ENCODE data around the gene PFDN2. TPM values are rescaled to one million over a fixed set of nuclear protein-coding genes. Genes with fewer than 3 reads are reported as not detected.
A peak's percentile ranks its signal among the peaks of the same experiment; 100 is the strongest.

PFDN2 gene
- total and polyA plus RNA-seq, 10 of the 15 experiments (the other 5 are each of a cell fraction or from before 2014, with no cell fraction given): 30.0 to 141 (median 80.5) TPM

GRCh38 chr1:161132410-161133219 lies 14.8 kb upstream of the PFDN2 start, which contains the start of gene DEDD (continued):
- TF ChIP-seq ZBTB4 (CRISPR knock-in tag; IDR thresholded peaks at IDR 0.05) (no peak), SMAD5 (IDR thresholded peaks at IDR 0.05; ENCODE audit: low read depth) (no peak; the same call in 1 of the 2 replicates), RELB (IDR thresholded peaks at IDR 0.05; ENCODE audit: low read depth) (peak; percentile 60; the same call in 1 of the 2 replicates), ZZZ3 (IDR thresholded peaks at IDR 0.05; ENCODE audit: control insufficient read depth, insufficient read length, low read depth) (no peak), NFXL1 (IDR thresholded peaks at IDR 0.05; ENCODE audit: borderline replicate concordance) (no peak), RELA (IDR thresholded peaks at IDR 0.05; ENCODE audit: borderline replicate concordance, partially characterized antibody) (peak; percentile 48), ZBTB33 (IDR thresholded peaks at IDR 0.05) (no peak), CBX3 (IDR thresholded peaks at IDR 0.05; ENCODE audit: borderline replicate concordance, low read depth) (no peak), JUND (IDR thresholded peaks at IDR 0.05; ENCODE audit: low read depth, low read length) (no peak), NBN (IDR thresholded peaks at IDR 0.05) (peak; percentile 33), STAT3 (IDR thresholded peaks at IDR 0.05; ENCODE audit: low read depth, low read length) (no peak), SMARCA5 (IDR thresholded peaks at IDR 0.05) (no peak), BCLAF1 (IDR thresholded peaks at IDR 0.05) (peak; percentile 67)
